AG10803 (cell line): Measurements from ENCODE around the gene PDE6A.

Source experiments
- DNase-seq: peaks from one replicate; pipeline ENCODE4 v3.0.0; 2010; ENCODE audit warnings: low read depth
- H3K4me3 ChIP-seq: 2 replicates; pipeline ENCODE4 v1.5.1; 2011; ENCODE audit warnings: mild to moderate bottlenecking, low read length, control low read depth
- CTCF ChIP-seq: conservative IDR thresholded peaks from 2 replicates; pipeline ENCODE4 v1.5.1; 2011; ENCODE audit warnings: mild to moderate bottlenecking, low read length, control low read depth, inconsistent platforms

The PDE6A gene

GRCh38 chr5:149924486-149924885 is 20.1 kb downstream of the PDE6A start:
- no peak for DNase-seq
- TF ChIP-seq CTCF: no peak
- H3K4me3 ChIP-seq: no peak overlapping the region

- no peak for DNase-seq
- H3K4me3 ChIP-seq: no peak overlapping the region
- no peak for TF ChIP-seq CTCF
Measured at GRCh38 chr5:149922950-149923349, 21.6 kb downstream of the PDE6A start.

GRCh38 chr5:149921597-149921996 is 23.0 kb downstream of the PDE6A start:
- DNase-seq: no peak
- no peak overlapping the region for H3K4me3 ChIP-seq
- no peak for TF ChIP-seq CTCF

GRCh38 chr5:149917073-149917676 is 27.4 kb downstream of the PDE6A start:
- H3K4me3 ChIP-seq: no peak overlapping the region
- DNase-seq: no peak
- no peak for TF ChIP-seq CTCF

- H3K4me3 ChIP-seq: no peak overlapping the region
- TF ChIP-seq CTCF: no peak
- DNase-seq: no peak
Measured at GRCh38 chr5:149916334-149917072, 28.1 kb downstream of the PDE6A start.

GRCh38 chr5:149915392-149916260 is 29.0 kb downstream of the PDE6A start:
- no peak overlapping the region for H3K4me3 ChIP-seq
- no peak for DNase-seq
- no peak for TF ChIP-seq CTCF
